ENCODE results near the gene UQCC2.

GRCh38 chr6:33722103-33722623, 10.7 kb upstream of the UQCC2 start:
- TF ChIP-seq, protein P1, sequence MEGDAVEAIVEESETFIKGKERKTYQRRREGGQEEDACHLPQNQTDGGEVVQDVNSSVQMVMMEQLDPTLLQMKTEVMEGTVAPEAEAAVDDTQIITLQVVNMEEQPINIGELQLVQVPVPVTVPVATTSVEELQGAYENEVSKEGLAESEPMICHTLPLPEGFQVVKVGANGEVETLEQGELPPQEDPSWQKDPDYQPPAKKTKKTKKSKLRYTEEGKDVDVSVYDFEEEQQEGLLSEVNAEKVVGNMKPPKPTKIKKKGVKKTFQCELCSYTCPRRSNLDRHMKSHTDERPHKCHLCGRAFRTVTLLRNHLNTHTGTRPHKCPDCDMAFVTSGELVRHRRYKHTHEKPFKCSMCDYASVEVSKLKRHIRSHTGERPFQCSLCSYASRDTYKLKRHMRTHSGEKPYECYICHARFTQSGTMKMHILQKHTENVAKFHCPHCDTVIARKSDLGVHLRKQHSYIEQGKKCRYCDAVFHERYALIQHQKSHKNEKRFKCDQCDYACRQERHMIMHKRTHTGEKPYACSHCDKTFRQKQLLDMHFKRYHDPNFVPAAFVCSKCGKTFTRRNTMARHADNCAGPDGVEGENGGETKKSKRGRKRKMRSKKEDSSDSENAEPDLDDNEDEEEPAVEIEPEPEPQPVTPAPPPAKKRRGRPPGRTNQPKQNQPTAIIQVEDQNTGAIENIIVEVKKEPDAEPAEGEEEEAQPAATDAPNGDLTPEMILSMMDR (IDR thresholded peaks at IDR 0.05) = no peak
- TF ChIP-seq POLR2A (IDR thresholded peaks at IDR 0.05) = no peak
